Panc1 (cell line): ENCODE data around the gene MX1.

ENCODE experiments used
- TF ChIP-seq, protein P1 (sequence below), 2 experiments: IDR thresholded peaks; 2 replicates each; pipeline ENCODE4 v1.6.1; 2011 to 2012; ENCODE audit warnings: low read depth in 2 of 2, control low read depth in 1 of 2, low read length in 1 of 2, mild to moderate bottlenecking in 1 of 2, moderate library complexity in 1 of 2; ENCODE audit not compliant: insufficient read depth in 1 of 2
- TF ChIP-seq, protein P2 (sequence below): fragments of 450-650 bp; IDR thresholded peaks from 2 replicates; pipeline ENCODE4 v1.5.1; 2017; ENCODE audit warnings: mild to moderate bottlenecking

DNA sequence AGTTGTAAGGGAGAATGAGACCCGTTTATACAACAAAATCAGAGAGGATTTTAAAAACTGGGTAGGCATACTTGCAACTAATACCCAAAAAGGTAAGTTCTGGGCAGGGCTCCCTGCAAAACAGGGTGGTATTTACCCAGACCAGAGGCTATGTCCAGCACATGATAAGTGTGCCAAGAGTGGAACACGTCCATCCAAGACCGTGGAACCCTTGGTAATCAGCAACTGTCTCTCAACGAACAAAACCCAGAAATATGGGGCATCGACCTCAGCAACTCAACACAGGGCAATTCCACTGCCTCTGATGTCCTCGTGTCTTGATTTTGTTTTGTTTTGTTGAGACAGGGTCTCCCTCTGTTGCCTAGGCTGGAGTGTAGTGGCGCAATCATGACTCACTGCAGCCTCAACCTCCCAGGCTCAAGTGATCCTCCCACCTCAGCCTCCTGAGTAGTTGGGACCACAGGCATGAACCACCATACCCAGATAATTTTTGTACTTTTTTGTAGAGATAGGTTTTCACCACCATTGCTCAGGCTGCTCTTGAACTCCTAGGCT lies 26.7 kb upstream of the MX1 start:
- TF ChIP-seq, protein P1, sequence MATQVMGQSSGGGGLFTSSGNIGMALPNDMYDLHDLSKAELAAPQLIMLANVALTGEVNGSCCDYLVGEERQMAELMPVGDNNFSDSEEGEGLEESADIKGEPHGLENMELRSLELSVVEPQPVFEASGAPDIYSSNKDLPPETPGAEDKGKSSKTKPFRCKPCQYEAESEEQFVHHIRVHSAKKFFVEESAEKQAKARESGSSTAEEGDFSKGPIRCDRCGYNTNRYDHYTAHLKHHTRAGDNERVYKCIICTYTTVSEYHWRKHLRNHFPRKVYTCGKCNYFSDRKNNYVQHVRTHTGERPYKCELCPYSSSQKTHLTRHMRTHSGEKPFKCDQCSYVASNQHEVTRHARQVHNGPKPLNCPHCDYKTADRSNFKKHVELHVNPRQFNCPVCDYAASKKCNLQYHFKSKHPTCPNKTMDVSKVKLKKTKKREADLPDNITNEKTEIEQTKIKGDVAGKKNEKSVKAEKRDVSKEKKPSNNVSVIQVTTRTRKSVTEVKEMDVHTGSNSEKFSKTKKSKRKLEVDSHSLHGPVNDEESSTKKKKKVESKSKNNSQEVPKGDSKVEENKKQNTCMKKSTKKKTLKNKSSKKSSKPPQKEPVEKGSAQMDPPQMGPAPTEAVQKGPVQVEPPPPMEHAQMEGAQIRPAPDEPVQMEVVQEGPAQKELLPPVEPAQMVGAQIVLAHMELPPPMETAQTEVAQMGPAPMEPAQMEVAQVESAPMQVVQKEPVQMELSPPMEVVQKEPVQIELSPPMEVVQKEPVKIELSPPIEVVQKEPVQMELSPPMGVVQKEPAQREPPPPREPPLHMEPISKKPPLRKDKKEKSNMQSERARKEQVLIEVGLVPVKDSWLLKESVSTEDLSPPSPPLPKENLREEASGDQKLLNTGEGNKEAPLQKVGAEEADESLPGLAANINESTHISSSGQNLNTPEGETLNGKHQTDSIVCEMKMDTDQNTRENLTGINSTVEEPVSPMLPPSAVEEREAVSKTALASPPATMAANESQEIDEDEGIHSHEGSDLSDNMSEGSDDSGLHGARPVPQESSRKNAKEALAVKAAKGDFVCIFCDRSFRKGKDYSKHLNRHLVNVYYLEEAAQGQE (IDR thresholded peaks at IDR 0.05; ENCODE audit: insufficient read depth in 1 of 2, low read depth in 2 of 2, low read length in 1 of 2), result no peak
- TF ChIP-seq, protein P2, sequence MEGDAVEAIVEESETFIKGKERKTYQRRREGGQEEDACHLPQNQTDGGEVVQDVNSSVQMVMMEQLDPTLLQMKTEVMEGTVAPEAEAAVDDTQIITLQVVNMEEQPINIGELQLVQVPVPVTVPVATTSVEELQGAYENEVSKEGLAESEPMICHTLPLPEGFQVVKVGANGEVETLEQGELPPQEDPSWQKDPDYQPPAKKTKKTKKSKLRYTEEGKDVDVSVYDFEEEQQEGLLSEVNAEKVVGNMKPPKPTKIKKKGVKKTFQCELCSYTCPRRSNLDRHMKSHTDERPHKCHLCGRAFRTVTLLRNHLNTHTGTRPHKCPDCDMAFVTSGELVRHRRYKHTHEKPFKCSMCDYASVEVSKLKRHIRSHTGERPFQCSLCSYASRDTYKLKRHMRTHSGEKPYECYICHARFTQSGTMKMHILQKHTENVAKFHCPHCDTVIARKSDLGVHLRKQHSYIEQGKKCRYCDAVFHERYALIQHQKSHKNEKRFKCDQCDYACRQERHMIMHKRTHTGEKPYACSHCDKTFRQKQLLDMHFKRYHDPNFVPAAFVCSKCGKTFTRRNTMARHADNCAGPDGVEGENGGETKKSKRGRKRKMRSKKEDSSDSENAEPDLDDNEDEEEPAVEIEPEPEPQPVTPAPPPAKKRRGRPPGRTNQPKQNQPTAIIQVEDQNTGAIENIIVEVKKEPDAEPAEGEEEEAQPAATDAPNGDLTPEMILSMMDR, result no peak
